NCI-H2196 treated with DMSO at 0.1 percent for 48 hours (cell line): ENCODE results near the gene OGFR.

Source experiments
- DNase-seq: peaks from one replicate; lab custom pipeline; 2025; ENCODE audit not compliant: unreplicated experiment; lab: John Stamatoyannopoulos, UW

OGFR gene

DNA sequence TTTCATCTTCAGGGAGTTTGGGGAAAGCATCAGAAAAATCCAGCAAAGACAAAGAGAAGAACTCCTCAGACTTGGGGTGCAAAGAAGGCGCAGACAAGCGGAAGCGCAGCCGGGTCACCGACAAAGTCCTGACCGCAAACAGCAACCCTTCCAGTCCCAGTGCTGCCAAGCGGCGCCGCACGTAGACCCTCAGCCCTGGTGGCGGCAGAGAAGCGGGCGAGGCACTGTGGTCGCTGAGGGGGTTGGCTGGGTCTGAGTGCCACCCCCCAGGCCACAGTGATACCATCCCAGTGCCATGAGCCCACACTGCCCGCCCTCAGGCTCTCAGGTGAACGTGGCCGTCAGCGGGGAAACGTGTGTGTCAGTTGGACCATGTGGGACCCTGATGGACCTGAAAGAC is 5.2 kb upstream of the OGFR start:
- DNase-seq: no peak

DNA sequence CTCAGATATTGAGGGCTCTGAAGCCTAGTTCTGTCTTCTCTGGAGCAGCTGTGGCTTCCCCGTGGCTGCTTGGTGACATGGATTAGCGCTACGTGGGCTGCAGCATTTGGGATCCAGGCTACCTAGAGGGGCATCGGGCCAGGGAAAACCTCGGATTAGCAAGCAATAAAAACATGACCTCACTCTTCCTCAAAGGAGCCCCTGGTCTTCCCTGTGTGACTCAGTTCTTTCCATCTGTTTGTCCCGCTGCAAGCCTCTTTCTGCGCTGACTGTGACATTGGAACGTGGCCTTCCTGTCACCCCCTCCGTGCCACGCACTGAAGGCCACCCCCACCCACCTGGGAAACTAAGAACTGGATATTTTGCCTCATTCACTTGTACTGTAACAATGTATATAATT is 4.8 kb upstream of the OGFR start:
- no peak for DNase-seq

- no peak for DNase-seq
Measured at GRCh38 chr20:62800314-62801259, 4.0 kb upstream of the OGFR start.

DNA sequence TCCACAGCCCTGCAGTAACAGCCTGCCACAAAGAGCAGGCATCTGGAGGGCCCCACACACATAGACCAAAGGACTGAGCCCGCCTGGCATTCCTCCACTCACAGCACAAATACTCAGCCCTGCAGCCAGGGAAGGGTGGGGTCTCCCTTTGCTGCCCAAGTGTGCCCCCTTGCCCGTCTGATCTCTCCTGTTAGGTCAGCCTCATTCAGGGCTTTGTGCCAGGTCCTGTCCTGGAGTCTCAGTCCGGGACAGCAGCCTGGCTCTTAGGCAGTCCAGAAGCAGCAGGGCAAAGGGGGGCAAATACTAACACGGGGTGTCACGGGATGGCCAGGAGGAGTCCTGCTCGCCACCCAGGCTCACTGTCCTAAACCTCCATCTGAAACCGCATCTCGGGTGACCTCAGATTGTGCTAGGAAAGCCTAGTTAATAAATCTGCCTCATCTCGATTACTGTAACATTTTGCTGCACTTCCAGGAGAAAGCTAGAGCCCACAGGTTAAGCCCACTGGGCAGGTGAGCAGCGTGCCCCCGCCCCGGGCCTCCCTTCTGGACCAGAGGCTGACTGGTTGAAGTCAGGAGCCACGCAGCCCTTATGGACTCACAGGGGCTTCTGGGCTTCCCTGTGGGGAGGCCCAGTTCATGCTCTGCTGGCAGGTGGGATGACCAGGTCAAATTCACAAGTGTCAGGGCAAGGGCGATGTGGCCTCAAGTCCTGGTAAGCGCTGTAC is 3.2 kb upstream of the OGFR start:
- no peak for DNase-seq

GRCh38 chr20:62802026-62802712 is 2.5 kb upstream of the OGFR start:
- no peak for DNase-seq

GRCh38 chr20:62804021-62804626 is 511 bp upstream of the OGFR start:
- no peak for DNase-seq

GRCh38 chr20:62805155-62805710 is 598 bp downstream of the OGFR start:
- DNase-seq: no peak

- no peak for DNase-seq
Measured at GRCh38 chr20:62805711-62806382, 1.2 kb downstream of the OGFR start.

DNA sequence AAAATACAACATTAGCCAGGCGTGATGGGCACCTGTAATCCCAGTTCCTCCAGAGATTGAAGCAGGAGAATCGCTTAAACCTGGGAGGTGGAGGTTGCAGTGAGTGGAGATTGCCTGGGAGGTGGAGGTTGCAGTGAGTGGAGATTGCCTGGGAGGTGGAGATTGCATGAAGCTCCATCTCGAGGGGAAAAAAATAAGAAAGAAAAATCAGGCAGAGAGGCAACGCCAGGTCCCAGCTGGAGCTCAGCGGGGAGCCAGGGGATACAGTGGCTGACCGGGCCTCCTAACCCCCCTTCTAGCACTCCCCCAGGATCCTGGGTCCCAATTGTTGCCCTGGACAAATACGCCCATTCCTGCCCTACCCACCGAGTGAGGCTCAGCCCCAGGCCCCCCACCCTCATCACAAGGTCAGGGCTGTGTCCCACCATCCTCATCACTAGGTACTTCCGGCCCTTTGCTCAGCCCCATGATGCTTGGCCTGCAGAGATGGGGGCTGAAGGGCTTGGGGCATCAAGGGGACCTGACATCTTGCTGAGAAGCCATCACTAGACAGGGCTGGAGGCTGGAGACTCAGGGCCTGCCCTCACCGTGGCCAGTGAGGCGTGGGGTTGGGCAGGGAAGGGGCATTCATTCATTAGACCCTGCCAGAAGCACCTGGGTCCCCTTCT is 1.9 kb downstream of the OGFR start:
- no peak for DNase-seq

GRCh38 chr20:62807444-62808210 is 3.0 kb downstream of the OGFR start:
- DNase-seq: no peak

DNA sequence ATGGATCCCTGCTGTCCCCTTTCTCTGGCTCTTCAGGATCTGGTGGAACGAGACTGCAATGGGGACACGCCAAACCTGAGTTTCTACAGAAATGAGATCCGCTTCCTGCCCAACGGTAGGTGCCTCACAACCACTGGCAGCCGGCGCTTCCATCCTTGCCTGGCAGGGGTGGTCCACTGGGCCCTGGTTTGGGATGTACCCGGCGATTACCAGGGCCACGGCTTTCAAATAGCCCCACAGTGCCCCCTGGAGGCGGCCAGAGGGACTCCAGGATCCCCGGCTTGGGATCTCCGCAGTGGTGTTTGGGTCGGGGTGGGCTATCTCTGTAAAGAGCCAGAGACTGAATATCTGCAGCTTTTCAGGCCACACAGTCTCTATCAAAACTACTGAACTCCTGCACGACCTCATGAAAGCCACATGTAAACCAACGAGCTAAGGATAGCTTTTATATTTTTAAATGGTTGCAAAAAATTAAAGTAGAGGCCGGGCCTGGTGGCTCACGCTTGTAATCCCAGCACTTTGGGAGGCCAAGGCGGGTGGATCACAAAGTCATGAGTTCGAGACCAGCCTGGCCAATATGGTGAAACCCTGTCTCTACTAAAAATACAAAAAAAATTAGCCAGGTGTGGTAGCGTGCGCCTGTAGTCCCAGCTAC is 3.7 kb downstream of the OGFR start:
- peak; percentile 13 for DNase-seq

GRCh38 chr20:62809530-62810428 is 5.1 kb downstream of the OGFR start:
- DNase-seq: no peak

DNA sequence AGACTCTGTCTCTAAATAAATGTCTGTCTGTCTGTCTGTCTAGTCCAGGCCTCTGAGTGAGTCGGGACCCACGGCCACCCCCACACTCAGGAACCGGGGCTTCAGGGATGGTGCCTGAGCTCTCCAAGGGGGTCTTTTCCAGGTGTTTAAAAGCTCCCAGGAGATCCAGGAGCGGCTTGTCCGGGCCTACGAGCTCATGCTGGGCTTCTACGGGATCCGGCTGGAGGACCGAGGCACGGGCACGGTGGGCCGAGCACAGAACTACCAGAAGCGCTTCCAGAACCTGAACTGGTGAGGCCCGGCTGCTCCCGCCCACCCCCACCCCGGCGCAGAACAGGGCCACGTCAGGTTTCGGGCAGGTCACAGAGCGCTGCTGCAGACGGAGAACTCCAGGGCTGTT is 6.7 kb downstream of the OGFR start:
- no peak for DNase-seq

GRCh38 chr20:62811720-62812119 is 7.1 kb downstream of the OGFR start:
- no peak for DNase-seq

- DNase-seq: no peak
Measured at GRCh38 chr20:62812181-62812906, 7.7 kb downstream of the OGFR start.

DNA sequence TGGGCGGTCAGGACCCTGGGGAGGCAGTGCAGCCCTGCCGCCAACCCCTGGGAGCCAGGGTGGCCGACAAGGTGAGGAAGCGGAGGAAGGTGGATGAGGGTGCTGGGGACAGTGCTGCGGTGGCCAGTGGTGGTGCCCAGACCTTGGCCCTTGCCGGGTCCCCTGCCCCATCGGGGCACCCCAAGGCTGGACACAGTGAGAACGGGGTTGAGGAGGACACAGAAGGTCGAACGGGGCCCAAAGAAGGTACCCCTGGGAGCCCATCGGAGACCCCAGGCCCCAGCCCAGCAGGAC is 8.2 kb downstream of the OGFR start:
- no peak for DNase-seq

DNA sequence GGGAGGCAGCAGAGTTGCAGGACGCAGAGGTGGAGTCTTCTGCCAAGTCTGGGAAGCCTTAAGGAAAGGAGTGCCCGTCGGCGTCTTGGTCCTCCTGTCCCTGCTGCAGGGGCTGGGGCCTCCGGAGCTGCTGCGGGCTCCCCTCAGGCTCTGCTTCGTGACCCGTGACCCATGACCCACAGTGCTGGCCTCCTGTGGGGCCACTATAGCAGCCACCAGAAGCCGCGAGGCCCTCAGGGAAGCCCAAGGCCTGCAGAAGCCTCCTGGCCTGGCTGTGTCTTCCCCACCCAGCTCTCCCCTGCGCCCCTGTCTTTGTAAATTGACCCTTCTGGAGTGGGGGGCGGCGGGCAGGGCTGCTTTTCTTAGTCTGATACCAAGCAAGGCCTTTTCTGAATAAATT is 9.0 kb downstream of the OGFR start:
- DNase-seq: no peak
